Thyroid gland (tissue), 4 donors: ENCODE measurements around the gene DLGAP4. TPM values are rescaled to one million over a fixed set of nuclear protein-coding genes. Genes with fewer than 3 reads are reported as not detected.

ENCODE experiments used
- DNase-seq, 2 donors: peaks; one replicate each; pipeline ENCODE4 v3.0.0-alpha.2; 2019
- H3K27ac ChIP-seq, 3 donors: fragments of 200-600 bp; sonication (generic); 1 replicate in 2 of 3; 2 replicates in 1 of 3; pipeline ENCODE4 v1.5.1; 2016 to 2019; ENCODE audit warnings: mild to moderate bottlenecking in 1 of 3, moderate library complexity in 1 of 3
- H3K27me3 ChIP-seq: fragments of 200-600 bp; sonication (generic); one replicate; pipeline ENCODE4 v1.5.1; 2019
- H3K36me3 ChIP-seq, 2 donors: fragments of 200-600 bp; sonication (generic); one replicate each; pipeline ENCODE4 v1.5.1; 2016 to 2019
- H3K4me1 ChIP-seq, 2 donors: fragments of 200-600 bp; sonication (generic); one replicate each; pipeline ENCODE4 v1.5.1; 2017 to 2019
- H3K4me3 ChIP-seq, 3 donors: fragments of 200-600 bp; sonication (generic); replicated peaks in 1 of 3; 1 replicate in 2 of 3; 2 replicates in 1 of 3; pipeline ENCODE4 v1.5.1; 2016; ENCODE audit warnings: mild to moderate bottlenecking in 1 of 3
- H3K9me3 ChIP-seq: fragments of 200-600 bp; sonication (generic); one replicate; pipeline ENCODE4 v1.5.1; 2017
- CTCF ChIP-seq, 6 experiments: fragments of 200-600 bp in 3 of 6; fragments of 450-650 bp in 3 of 6; sonication (generic) in 3 of 6; IDR thresholded peaks; one replicate each; pipeline ENCODE4 v1.5.1; 2016 to 2019; ENCODE audit warnings: antibody characterized with exemption in 6 of 6, mild to moderate bottlenecking in 2 of 6, inconsistent platforms in 1 of 6, moderate library complexity in 1 of 6
- POLR2A ChIP-seq, 2 donors: fragments of 450-650 bp; IDR thresholded peaks; one replicate each; pipeline ENCODE4 v1.6.1; 2017; ENCODE audit warnings: antibody characterized with exemption in 2 of 2, mild to moderate bottlenecking in 2 of 2, moderate library complexity in 1 of 2
- WGBS, 2 donors: methylation state at CpG; one replicate each; pipeline ENCODE4 v1.1.5; 2017; 5-methylcytosine and 5-hydroxymethylcytosine counted together
- intact Hi-C: fragments of 100-400 bp; cut with DNase I; formaldehyde crosslinking; loops from one replicate; pipeline ENCODE4 v1.15.1; 2023
- total RNA-seq, 4 donors: library from RNA; depleted of rRNA; stranded (reverse); fragments of >200 nt; gene quantifications; one replicate each; pipeline ENCODE4 v1.2.3, GENCODE V29; 2016

The DLGAP4 gene
- total RNA-seq, 4 donors from 2014 or later, result 29.3 to 52.4 (median 41.5) TPM

- no peak for TF ChIP-seq POLR2A (IDR thresholded peaks at IDR 0.05)
- DNase-seq, result no peak
- Histone ChIP-seq H3K36me3 (no peaks in the 10 kb centered on the region), H3K4me1 (no peaks in the 10 kb centered on the region), H3K27ac (no peak overlapping the region), H3K9me3 (no peaks in the 10 kb centered on the region), H3K4me3 (no peak overlapping the region), H3K27me3 (no peaks in the 10 kb centered on the region)
- 48% methylated on average over 11 of the region's 12 CpGs for WGBS, 2 donors
- intact Hi-C loops, result no loop called here
Measured at GRCh38 chr20:36314734-36315544, 8.8 kb downstream of the DLGAP4 start.

GRCh38 chr20:36315545-36316351 lies 9.6 kb downstream of the DLGAP4 start:
- H3K36me3 ChIP-seq, result no peaks in the 10 kb centered on the region
- H3K27me3 ChIP-seq, result no peaks in the 10 kb centered on the region
- TF ChIP-seq CTCF (IDR thresholded peaks at IDR 0.05), result no peak
- TF ChIP-seq POLR2A (IDR thresholded peaks at IDR 0.05), result no peak
- H3K9me3 ChIP-seq, result no peaks in the 10 kb centered on the region
- no peak for DNase-seq
- intact Hi-C loops, result no loop called here
- 48 to 56% methylated on average over 9 to 11 of the region's 11 CpGs for WGBS, 2 donors
- no peak overlapping the region for H3K4me3 ChIP-seq
- H3K27ac ChIP-seq, result no peak overlapping the region
- no peaks in the 10 kb centered on the region for H3K4me1 ChIP-seq

GRCh38 chr20:36317675-36318074 lies 11.5 kb downstream of the DLGAP4 start:
- WGBS, 2 donors, result 78 to 89% methylated on average over 2 to 3 of the region's 3 CpGs
- Histone ChIP-seq H3K27me3 (no peaks in the 10 kb centered on the region), H3K4me3 (no peak overlapping the region), H3K27ac (no peak overlapping the region), H3K4me1 (no peaks in the 10 kb centered on the region), H3K9me3 (no peaks in the 10 kb centered on the region), H3K36me3 (no peaks in the 10 kb centered on the region)
- intact Hi-C loops, result no loop called here
- TF ChIP-seq POLR2A (IDR thresholded peaks at IDR 0.05) (no peak), CTCF (IDR thresholded peaks at IDR 0.05) (no peak)
- DNase-seq, result no peak

GRCh38 chr20:36318166-36318565 lies 12.0 kb downstream of the DLGAP4 start:
- no peaks in the 10 kb centered on the region for H3K4me1 ChIP-seq
- WGBS, 2 donors, result 50 to 51% methylated on average over 3 of the region's 3 CpGs
- no peak overlapping the region for H3K27ac ChIP-seq
- H3K9me3 ChIP-seq, result no peaks in the 10 kb centered on the region
- H3K4me3 ChIP-seq, result no peak overlapping the region
- TF ChIP-seq CTCF (IDR thresholded peaks at IDR 0.05) (no peak), POLR2A (IDR thresholded peaks at IDR 0.05) (no peak)
- no peaks in the 10 kb centered on the region for H3K36me3 ChIP-seq
- intact Hi-C loops, result no loop called here
- no peaks in the 10 kb centered on the region for H3K27me3 ChIP-seq
- DNase-seq, result no peak

- no peaks in the 10 kb centered on the region for H3K4me1 ChIP-seq
- no peaks in the 10 kb centered on the region for H3K9me3 ChIP-seq
- H3K27ac ChIP-seq, result no peak overlapping the region
- no peaks in the 10 kb centered on the region for H3K27me3 ChIP-seq
- H3K4me3 ChIP-seq, result no peak overlapping the region
- TF ChIP-seq CTCF (IDR thresholded peaks at IDR 0.05), result no peak
- no peak for TF ChIP-seq POLR2A (IDR thresholded peaks at IDR 0.05)
- intact Hi-C loops, result no loop called here
- no peaks in the 10 kb centered on the region for H3K36me3 ChIP-seq
- no peak for DNase-seq
- 61 to 76% methylated on average over 8 to 9 of the region's 12 CpGs for WGBS, 2 donors
Measured at GRCh38 chr20:36319356-36320260, 13.5 kb downstream of the DLGAP4 start.
